HuH-7 (cell line): Measurements from ENCODE around the gene LRGUK.
A peak's percentile ranks its signal among the peaks of the same experiment; 100 is the strongest.

Experiments used
- DNase-seq: peaks from one replicate; pipeline ENCODE4 v3.0.0; 2011; ENCODE audit warnings: low spot score

Gene LRGUK

GRCh38 chr7:134302120-134302519 is 175.0 kb downstream of the LRGUK start:
- no peak for DNase-seq

GRCh38 chr7:134307320-134307719 is 180.2 kb downstream of the LRGUK start:
- DNase-seq: no peak

GRCh38 chr7:134308548-134308947 is 181.4 kb downstream of the LRGUK start:
- DNase-seq: no peak

GRCh38 chr7:134311807-134312206 is 184.7 kb downstream of the LRGUK start:
- DNase-seq: no peak

- no peak for DNase-seq
Measured at GRCh38 chr7:134312717-134313116, 185.6 kb downstream of the LRGUK start.

- DNase-seq: peak; percentile 9
Measured at GRCh38 chr7:134313543-134313942, 186.4 kb downstream of the LRGUK start.
